A549 (cell line): ENCODE measurements around the gene ALDH7A1. TPM values are rescaled to one million over a fixed set of nuclear protein-coding genes. Genes with fewer than 3 reads are reported as not detected.

Experiments used
- ATAC-seq, 2 experiments: fragments of 200-7000 bp in 1 of 2; fragments of >200 bp in 1 of 2; cut with Nextera tagmentation in 1 of 2; cut with Tn5 transposase in 1 of 2; 3 replicates each; pipeline versions ENCODE4 v1.8.0 to v1.9.1; 2018 to 2020; ENCODE audit warnings: mild to moderate bottlenecking in 1 of 2, moderate library complexity in 1 of 2
- CTCF ChIA-PET: fragments of 300-600 bp; sonication (Branson Sonifier 250); formaldehyde crosslinking; extraction: SDS; loops from one replicate; lab custom pipeline; 2021; ENCODE audit warnings: antibody characterized with exemption, inconsistent platforms; lab: Yijun Ruan, JAX
- POLR2A ChIA-PET: fragments of 350-600 bp; formaldehyde crosslinking; extraction: SDS; loops from one replicate; lab custom pipeline; 2021; ENCODE audit warnings: antibody characterized with exemption, inconsistent platforms; lab: Yijun Ruan, JAX
- DNase-seq, 2 experiments: peaks; one replicate each; pipeline versions ENCODE4 v3.0.0 to v3.0.0-alpha.2; 2011 to 2016; ENCODE audit warnings: low read depth in 1 of 2, low spot score in 1 of 2
- FAIRE-seq: peaks from 2 replicates; lab custom pipeline; 2011; peaks lifted over from hg19 to GRCh38; lab: Jason Lieb, UNC
- H3K27ac ChIP-seq, 2 experiments: fragments of >200 bp; sonication (Bioruptor Twin); formaldehyde crosslinking; 3 replicates each; pipeline ENCODE4 v1.5.1; 2016 to 2017
- H3K4me1 ChIP-seq: fragments of >200 bp; sonication (Bioruptor Twin); formaldehyde crosslinking; 3 replicates; pipeline ENCODE4 v1.6.1; 2016
- H3K4me2 ChIP-seq: fragments of >200 bp; sonication (Bioruptor Twin); formaldehyde crosslinking; 3 replicates; pipeline ENCODE4 v1.6.1; 2016
- H3K4me3 ChIP-seq: fragments of >200 bp; sonication (Bioruptor Twin); formaldehyde crosslinking; 3 replicates; pipeline ENCODE4 v1.5.1; 2016
- H3K9me3 ChIP-seq: fragments of >200 bp; sonication (Bioruptor Twin); formaldehyde crosslinking; 3 replicates; pipeline ENCODE4 v1.6.1; 2016
- CBX8 ChIP-seq: fragments of 200-600 bp; sonication (generic); IDR thresholded peaks from 2 replicates; pipeline ENCODE4 v1.6.1; 2016
- CHD2 ChIP-seq: fragments of 150-350 bp; IDR thresholded peaks from 2 replicates; pipeline ENCODE4 v1.6.1; 2014; ENCODE audit warnings: low read length; ENCODE audit not compliant: partially characterized antibody
- EHMT2 ChIP-seq: fragments of 200-600 bp; sonication (generic); IDR thresholded peaks from 2 replicates; pipeline ENCODE4 v1.6.1; 2016; ENCODE audit warnings: antibody characterized with exemption, low read depth, mild to moderate bottlenecking, moderate library complexity
- EP300 ChIP-seq, 2 experiments: fragments of >200 bp; sonication (Bioruptor Twin); formaldehyde crosslinking; IDR thresholded peaks; 2 replicates in 1 of 2; 3 replicates in 1 of 2; pipeline ENCODE4 v1.6.1; 2016 to 2017
- HDAC2 ChIP-seq: fragments of 200-600 bp; sonication (generic); IDR thresholded peaks from 2 replicates; pipeline ENCODE4 v1.6.1; 2016
- HEYL ChIP-seq: fragments of 250-450 bp; sonication (Bioruptor Pico); IDR thresholded peaks from 2 replicates; pipeline ENCODE4 v1.8.0; 2021; ENCODE audit warnings: mild to moderate bottlenecking, moderate library complexity
- HOXB13 ChIP-seq: fragments of 250-450 bp; sonication (Bioruptor Pico); IDR thresholded peaks from 2 replicates; pipeline ENCODE4 v1.5.0; 2020; ENCODE audit warnings: low read depth, mild to moderate bottlenecking, moderate library complexity
- JUN ChIP-seq, 2 experiments: fragments of >200 bp; sonication (Bioruptor Twin); formaldehyde crosslinking; IDR thresholded peaks; 2 replicates in 1 of 2; 3 replicates in 1 of 2; pipeline ENCODE4 v1.6.1; 2016 to 2017
- KDM1A ChIP-seq: fragments of 200-600 bp; sonication (generic); IDR thresholded peaks from 2 replicates; pipeline ENCODE4 v1.6.1; 2016; ENCODE audit warnings: low read depth, mild to moderate bottlenecking
- MAFK ChIP-seq: fragments of 450-650 bp; IDR thresholded peaks from 2 replicates; pipeline ENCODE4 v1.6.1; 2014; ENCODE audit not compliant: partially characterized antibody
- MAZ ChIP-seq: fragments of 150-350 bp; IDR thresholded peaks from 2 replicates; pipeline ENCODE4 v1.6.1; 2014; ENCODE audit warnings: antibody characterized with exemption, low read depth, low read length, borderline replicate concordance
- NFE2L2 ChIP-seq: fragments of 150-350 bp; conservative IDR thresholded peaks from 2 replicates; pipeline ENCODE4 v1.6.1; 2014; ENCODE audit warnings: low read length
- NPAS2 ChIP-seq: fragments of 250-450 bp; sonication (Bioruptor Pico); IDR thresholded peaks from 2 replicates; pipeline ENCODE4 v1.8.0; 2022; ENCODE audit warnings: mild to moderate bottlenecking, moderate library complexity, borderline replicate concordance
- POLR2A ChIP-seq: IDR thresholded peaks from 2 replicates; pipeline ENCODE4 v1.6.1; 2012; ENCODE audit warnings: mild to moderate bottlenecking, low read length
- POLR2AphosphoS2 ChIP-seq: conservative IDR thresholded peaks from 2 replicates; pipeline ENCODE4 v1.6.1; 2012; ENCODE audit warnings: low read length, improper control_type of control experiment, inconsistent platforms
- RAD21 ChIP-seq, 2 experiments: fragments of >200 bp in 1 of 2; sonication (Bioruptor Twin) in 1 of 2; formaldehyde crosslinking in 1 of 2; IDR thresholded peaks in 1 of 2; conservative IDR thresholded peaks in 1 of 2; 2 replicates in 1 of 2; 3 replicates in 1 of 2; pipeline ENCODE4 v1.6.1; 2012 to 2018; ENCODE audit warnings: inconsistent platforms in 1 of 2
- RARB ChIP-seq: fragments of 250-450 bp; sonication (Bioruptor Pico); IDR thresholded peaks from 2 replicates; pipeline ENCODE4 v1.8.0; 2021; ENCODE audit warnings: mild to moderate bottlenecking, moderate library complexity
- RCOR1 ChIP-seq: fragments of 150-350 bp; IDR thresholded peaks from 2 replicates; pipeline ENCODE4 v1.6.1; 2014; ENCODE audit warnings: antibody characterized with exemption, low read length, low read depth
- SMC3 ChIP-seq: fragments of >200 bp; sonication (Bioruptor Twin); formaldehyde crosslinking; IDR thresholded peaks from 3 replicates; pipeline ENCODE4 v1.6.1; 2018; ENCODE audit warnings: inconsistent platforms
- ZC3H11A ChIP-seq: fragments of 450-650 bp; IDR thresholded peaks from 2 replicates; pipeline ENCODE4 v1.6.1; 2014; ENCODE audit warnings: antibody characterized with exemption, mild to moderate bottlenecking
- ZSCAN20 ChIP-seq: fragments of 250-450 bp; sonication (Bioruptor Pico); IDR thresholded peaks from 2 replicates; pipeline ENCODE4 v1.8.0; 2022; ENCODE audit warnings: mild to moderate bottlenecking, moderate library complexity
- WGBS: methylation state at CpG from one replicate; pipeline ENCODE4 v1.1.6; 2017; ENCODE audit errors: missing lambda C conversion rate; 5-methylcytosine and 5-hydroxymethylcytosine counted together
- polyA plus RNA-seq, 4 experiments: library from polyadenylated mRNA; depleted of rRNA in 3 of 4; stranded (reverse); fragments of >200 nt; fragmentation: RNase III in 1 of 4; extraction: RNeasy Plus Mini Kit Qiagen cat#74134 plus additional on column Dnase treatment in 1 of 4; gene quantifications; 2 replicates in 3 of 4; 3 replicates in 1 of 4; pipeline ENCODE4 v1.2.3, GENCODE V29; 2011 to 2017
- TF ChIP-seq, protein P1 (sequence below): fragments of >200 bp; sonication (Bioruptor Twin); formaldehyde crosslinking; IDR thresholded peaks from 2 replicates; pipeline ENCODE4 v1.6.1; 2016
- TF ChIP-seq, protein P2 (sequence below): IDR thresholded peaks from 2 replicates; pipeline ENCODE4 v1.6.1; 2012; ENCODE audit warnings: low read depth, borderline replicate concordance
- TF ChIP-seq, protein P3 (sequence below): fragments of 250-450 bp; sonication (Bioruptor Pico); IDR thresholded peaks from 2 replicates; pipeline ENCODE4 v1.5.0; 2021; ENCODE audit warnings: mild to moderate bottlenecking, moderate library complexity, borderline replicate concordance
- TF ChIP-seq, protein P4 (sequence below): fragments of 250-450 bp; sonication (Bioruptor Pico); IDR thresholded peaks from 2 replicates; pipeline ENCODE4 v1.5.0; 2020; ENCODE audit warnings: low read depth, mild to moderate bottlenecking, moderate library complexity
- TF ChIP-seq, protein P5 (sequence below): fragments of 200-600 bp; sonication (generic); IDR thresholded peaks from 2 replicates; pipeline ENCODE4 v1.6.1; 2016; ENCODE audit warnings: antibody characterized with exemption, mild to moderate bottlenecking, moderate library complexity

Gene ALDH7A1
- polyA plus RNA-seq, 2 of the 4 experiments (the other 2 are of a cell fraction), result 72.4 to 99.2 TPM

DNA sequence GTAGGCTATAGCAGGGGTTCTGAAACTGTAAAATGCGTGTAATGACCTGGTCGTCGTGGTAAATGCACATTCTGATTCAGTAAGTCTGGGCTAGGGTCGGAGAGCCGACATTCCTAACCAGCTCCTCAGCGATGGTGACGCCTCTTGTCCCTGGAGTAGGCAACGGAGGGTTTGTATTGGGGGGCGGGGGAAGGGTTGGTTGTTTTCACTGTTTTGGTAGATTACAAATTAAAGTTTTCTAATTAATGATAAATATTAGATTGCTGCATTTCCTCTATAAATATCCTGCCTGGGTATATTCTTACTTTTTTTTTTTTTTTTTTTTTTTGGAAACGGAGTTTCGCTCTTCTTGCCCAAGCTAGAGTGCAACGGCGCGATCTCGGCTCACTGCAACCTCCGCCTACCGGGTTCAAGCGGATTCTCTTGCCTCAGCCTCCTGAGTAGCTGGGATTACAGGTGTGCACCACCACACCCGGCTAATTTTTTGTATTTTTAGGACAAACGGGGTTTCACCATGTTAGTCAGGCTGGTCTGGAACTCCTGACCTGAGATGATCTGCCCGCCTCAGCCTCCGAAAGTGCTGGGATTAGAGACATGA is 566 bp upstream of the ALDH7A1 start:
- 58% methylated on average over 22 of the region's 22 CpGs for WGBS
- Histone ChIP-seq H3K9me3 (no peaks in the 10 kb centered on the region), H3K4me2 (peak overlapping the region; percentile 97), H3K27ac (peak overlapping the region; percentile 77 to 88), H3K4me3 (peak overlapping the region; percentile 54), H3K4me1 (peaks cover 24% of the 10 kb centered on the region)
- TF ChIP-seq, protein P1, sequence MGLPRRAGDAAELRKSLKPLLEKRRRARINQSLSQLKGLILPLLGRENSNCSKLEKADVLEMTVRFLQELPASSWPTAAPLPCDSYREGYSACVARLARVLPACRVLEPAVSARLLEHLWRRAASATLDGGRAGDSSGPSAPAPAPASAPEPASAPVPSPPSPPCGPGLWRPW, result no peak
- TF ChIP-seq, protein P2, sequence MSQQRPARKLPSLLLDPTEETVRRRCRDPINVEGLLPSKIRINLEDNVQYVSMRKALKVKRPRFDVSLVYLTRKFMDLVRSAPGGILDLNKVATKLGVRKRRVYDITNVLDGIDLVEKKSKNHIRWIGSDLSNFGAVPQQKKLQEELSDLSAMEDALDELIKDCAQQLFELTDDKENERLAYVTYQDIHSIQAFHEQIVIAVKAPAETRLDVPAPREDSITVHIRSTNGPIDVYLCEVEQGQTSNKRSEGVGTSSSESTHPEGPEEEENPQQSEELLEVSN, result no peak
- TF ChIP-seq RCOR1 (no peak), RAD21 (conservative IDR thresholded peaks at IDR 0.05 in 1 of 2, IDR thresholded peaks at IDR 0.05 in 1 of 2) (no peak), POLR2A (no peak), CBX8 (no peak), ZC3H11A (no peak), KDM1A (no peak)
- TF ChIP-seq, protein P3, sequence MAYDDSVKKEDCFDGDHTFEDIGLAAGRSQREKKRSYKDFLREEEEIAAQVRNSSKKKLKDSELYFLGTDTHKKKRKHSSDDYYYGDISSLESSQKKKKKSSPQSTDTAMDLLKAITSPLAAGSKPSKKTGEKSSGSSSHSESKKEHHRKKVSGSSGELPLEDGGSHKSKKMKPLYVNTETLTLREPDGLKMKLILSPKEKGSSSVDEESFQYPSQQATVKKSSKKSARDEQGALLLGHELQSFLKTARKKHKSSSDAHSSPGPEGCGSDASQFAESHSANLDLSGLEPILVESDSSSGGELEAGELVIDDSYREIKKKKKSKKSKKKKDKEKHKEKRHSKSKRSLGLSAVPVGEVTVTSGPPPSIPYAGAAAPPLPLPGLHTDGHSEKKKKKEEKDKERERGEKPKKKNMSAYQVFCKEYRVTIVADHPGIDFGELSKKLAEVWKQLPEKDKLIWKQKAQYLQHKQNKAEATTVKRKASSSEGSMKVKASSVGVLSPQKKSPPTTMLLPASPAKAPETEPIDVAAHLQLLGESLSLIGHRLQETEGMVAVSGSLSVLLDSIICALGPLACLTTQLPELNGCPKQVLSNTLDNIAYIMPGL (CRISPR knock-in tag), result no peak
- TF ChIP-seq, protein P4, sequence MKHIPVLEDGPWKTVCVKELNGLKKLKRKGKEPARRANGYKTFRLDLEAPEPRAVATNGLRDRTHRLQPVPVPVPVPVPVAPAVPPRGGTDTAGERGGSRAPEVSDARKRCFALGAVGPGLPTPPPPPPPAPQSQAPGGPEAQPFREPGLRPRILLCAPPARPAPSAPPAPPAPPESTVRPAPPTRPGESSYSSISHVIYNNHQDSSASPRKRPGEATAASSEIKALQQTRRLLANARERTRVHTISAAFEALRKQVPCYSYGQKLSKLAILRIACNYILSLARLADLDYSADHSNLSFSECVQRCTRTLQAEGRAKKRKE (CRISPR knock-in tag), result no peak
- ATAC-seq (no peak; a peak in 1 of 6 replicates), DNase-seq (no peak), FAIRE-seq (no peak)
- ChIA-PET POLR2A (interaction anchor here (0.6 to 2.0 kb wide), 8 partner anchors 10 to 207 kb away, joined by 3 to 14 read pairs (median 4); partner anchors contain the start of gene LMNB1), CTCF (interaction anchor here (0.7 to 3.7 kb wide), 27 partner anchors 10 to 257 kb away, joined by 3 to 34 read pairs (median 5); no protein-coding TSS in a partner anchor)

DNA sequence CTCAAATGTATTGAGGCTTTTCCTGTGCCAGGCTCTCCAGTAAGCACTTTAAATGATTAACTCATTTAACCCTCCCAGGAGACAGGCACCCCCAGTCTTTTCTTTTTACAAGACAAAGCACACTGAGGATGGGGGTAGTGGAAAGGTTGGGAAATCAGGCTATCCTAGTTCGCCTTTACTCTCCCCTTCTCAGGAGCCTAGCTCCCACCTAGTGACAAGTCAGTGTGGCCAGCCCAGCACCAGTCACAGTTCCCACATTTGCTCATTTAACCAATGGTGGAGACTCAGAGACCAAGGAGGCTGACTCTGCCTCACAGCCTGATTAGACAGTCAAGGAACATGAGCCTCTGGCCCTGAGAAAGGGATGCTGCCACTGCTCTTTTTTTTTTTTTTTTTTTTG is 3.5 kb downstream of the ALDH7A1 start:
- DNase-seq (no peak), ATAC-seq (no peak), FAIRE-seq (no peak)
- Histone ChIP-seq H3K4me1 (peaks cover 14% of the 10 kb centered on the region), H3K4me2 (no peak overlapping the region), H3K27ac (no peak overlapping the region), H3K9me3 (no peaks in the 10 kb centered on the region), H3K4me3 (no peak overlapping the region)
- TF ChIP-seq ZSCAN20 (CRISPR knock-in tag), result no peak
- TF ChIP-seq HDAC2, result no peak
- TF ChIP-seq SMC3, result no peak
- no peak for TF ChIP-seq NFE2L2
- no peak for TF ChIP-seq CHD2
- 89% methylated on average over 1 of the region's 1 CpG for WGBS
- ChIA-PET POLR2A (interaction anchor here (0.6 kb wide), 1 partner anchor 259 kb away, joined by 5 read pairs; no protein-coding TSS in a partner anchor), CTCF (interaction anchor here (0.7 to 4.5 kb wide), 2 partner anchors 9 to 19 kb away, joined by 3 to 22 read pairs; partner anchors contain the start of gene PHAX)

DNA sequence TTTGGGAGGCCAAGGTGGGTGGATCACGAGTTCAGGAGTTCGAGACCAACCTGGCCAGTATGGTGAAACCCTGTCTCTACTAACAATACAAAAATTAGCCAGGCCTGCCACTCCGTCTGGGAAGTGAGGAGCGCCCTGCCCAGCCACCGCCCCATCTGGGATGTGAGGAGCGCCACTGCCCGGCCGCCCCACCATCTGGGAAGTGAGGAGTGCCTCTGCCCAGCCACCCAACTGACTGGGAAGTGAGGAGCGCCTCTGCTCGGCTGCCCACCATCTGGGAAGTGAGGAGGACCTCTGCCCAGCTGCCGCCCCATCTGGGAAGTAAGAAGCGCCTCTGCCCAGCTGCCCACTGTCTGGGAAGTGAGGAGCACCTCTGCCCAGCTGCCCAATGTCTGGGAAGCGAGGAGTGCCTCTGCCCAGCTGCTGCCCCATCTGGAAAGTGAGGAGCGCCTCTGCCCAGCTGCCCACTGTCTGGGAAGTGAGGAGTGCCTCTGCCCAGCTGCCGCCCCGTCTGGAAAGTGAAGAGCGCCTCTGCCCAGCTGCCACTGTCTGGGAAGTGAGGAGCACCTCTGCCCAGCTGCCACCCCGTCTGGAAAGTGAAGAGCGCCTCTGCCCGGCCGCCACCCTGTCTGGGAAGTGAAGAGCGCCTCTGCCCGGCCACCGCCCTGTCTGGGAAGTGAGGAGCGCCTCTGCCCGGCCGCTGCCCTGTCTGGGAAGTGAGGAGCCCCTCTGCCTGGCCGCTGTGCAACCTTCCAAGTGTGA is 5.3 kb downstream of the ALDH7A1 start:
- CTCF ChIA-PET, result interaction anchor here (4.5 kb wide), 1 partner anchor 11 kb away, joined by 22 read pairs; the partner anchor contains the start of gene PHAX
- TF ChIP-seq NPAS2 (CRISPR knock-in tag), result no peak
- TF ChIP-seq EHMT2, result no peak
- TF ChIP-seq HEYL (CRISPR knock-in tag), result no peak
- no peak for TF ChIP-seq HOXB13 (CRISPR knock-in tag)
- no peak for TF ChIP-seq EP300 (IDR thresholded peaks at IDR 0.05)
- TF ChIP-seq CHD2, result no peak
- TF ChIP-seq MAFK, result no peak
- TF ChIP-seq, protein P5, sequence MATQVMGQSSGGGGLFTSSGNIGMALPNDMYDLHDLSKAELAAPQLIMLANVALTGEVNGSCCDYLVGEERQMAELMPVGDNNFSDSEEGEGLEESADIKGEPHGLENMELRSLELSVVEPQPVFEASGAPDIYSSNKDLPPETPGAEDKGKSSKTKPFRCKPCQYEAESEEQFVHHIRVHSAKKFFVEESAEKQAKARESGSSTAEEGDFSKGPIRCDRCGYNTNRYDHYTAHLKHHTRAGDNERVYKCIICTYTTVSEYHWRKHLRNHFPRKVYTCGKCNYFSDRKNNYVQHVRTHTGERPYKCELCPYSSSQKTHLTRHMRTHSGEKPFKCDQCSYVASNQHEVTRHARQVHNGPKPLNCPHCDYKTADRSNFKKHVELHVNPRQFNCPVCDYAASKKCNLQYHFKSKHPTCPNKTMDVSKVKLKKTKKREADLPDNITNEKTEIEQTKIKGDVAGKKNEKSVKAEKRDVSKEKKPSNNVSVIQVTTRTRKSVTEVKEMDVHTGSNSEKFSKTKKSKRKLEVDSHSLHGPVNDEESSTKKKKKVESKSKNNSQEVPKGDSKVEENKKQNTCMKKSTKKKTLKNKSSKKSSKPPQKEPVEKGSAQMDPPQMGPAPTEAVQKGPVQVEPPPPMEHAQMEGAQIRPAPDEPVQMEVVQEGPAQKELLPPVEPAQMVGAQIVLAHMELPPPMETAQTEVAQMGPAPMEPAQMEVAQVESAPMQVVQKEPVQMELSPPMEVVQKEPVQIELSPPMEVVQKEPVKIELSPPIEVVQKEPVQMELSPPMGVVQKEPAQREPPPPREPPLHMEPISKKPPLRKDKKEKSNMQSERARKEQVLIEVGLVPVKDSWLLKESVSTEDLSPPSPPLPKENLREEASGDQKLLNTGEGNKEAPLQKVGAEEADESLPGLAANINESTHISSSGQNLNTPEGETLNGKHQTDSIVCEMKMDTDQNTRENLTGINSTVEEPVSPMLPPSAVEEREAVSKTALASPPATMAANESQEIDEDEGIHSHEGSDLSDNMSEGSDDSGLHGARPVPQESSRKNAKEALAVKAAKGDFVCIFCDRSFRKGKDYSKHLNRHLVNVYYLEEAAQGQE, result no peak
- TF ChIP-seq CBX8, result no peak
- TF ChIP-seq POLR2AphosphoS2, result no peak
- TF ChIP-seq RARB (CRISPR knock-in tag), result no peak
- no peak for TF ChIP-seq MAZ
- no peak for TF ChIP-seq JUN (IDR thresholded peaks at IDR 0.05)

More for the DNA sequence above, 5.3 kb downstream of the ALDH7A1 start:
- H3K9me3 ChIP-seq, result no peaks in the 10 kb centered on the region
- H3K27ac ChIP-seq, result no peak overlapping the region
- DNase-seq (no peak), FAIRE-seq (no peak), ATAC-seq (no peak)
- H3K4me3 ChIP-seq, result no peak overlapping the region
- H3K4me2 ChIP-seq, result no peak overlapping the region
- 94% methylated on average over 20 of the region's 28 CpGs for WGBS
- peaks cover 14% of the 10 kb centered on the region for H3K4me1 ChIP-seq
- POLR2A ChIA-PET, result no interaction called here
